Stomach smooth muscle (tissue), 2 donors: ENCODE data around the gene JARID2.

ENCODE experiments used
- H3K27ac ChIP-seq: one replicate; pipeline ENCODE4 v1.7.0; 2013; ENCODE audit warnings: mild to moderate bottlenecking, low read length, inconsistent platforms
- H3K27me3 ChIP-seq, 2 donors: one replicate each; pipeline ENCODE4 v1.7.0; 2013; ENCODE audit warnings: low read length in 2 of 2; ENCODE audit not compliant: insufficient read depth in 2 of 2, control insufficient read depth in 1 of 2
- H3K36me3 ChIP-seq, 2 donors: one replicate each; pipeline ENCODE4 v1.7.0; 2013; ENCODE audit warnings: low read length in 2 of 2; ENCODE audit not compliant: control insufficient read depth in 2 of 2, insufficient read depth in 2 of 2
- H3K4me1 ChIP-seq: one replicate; pipeline ENCODE4 v1.7.0; 2013; ENCODE audit warnings: low read length; ENCODE audit not compliant: control insufficient read depth, insufficient read depth
- H3K4me3 ChIP-seq, 2 donors: one replicate each; pipeline ENCODE4 v1.7.0; 2013; ENCODE audit warnings: low read length in 2 of 2
- H3K9ac ChIP-seq, 2 donors: one replicate each; pipeline ENCODE4 v1.7.0; 2013; ENCODE audit warnings: low read length in 2 of 2, mild to moderate bottlenecking in 1 of 2
- H3K9me3 ChIP-seq, 2 donors: one replicate each; pipeline ENCODE4 v1.7.0; 2013; ENCODE audit warnings: low read length in 2 of 2; ENCODE audit not compliant: control insufficient read depth in 2 of 2
- donor health status: healthy.
- donor health status: Pancreatic carcinoma.

JARID2 gene

GRCh38 chr6:15245361-15246216, at the start of gene JARID2:
Gene JARID2 (plus strand): TSS chr6:15246069. CDS start chr6:15246540, 471 bp downstream.
- no peaks in the 10 kb centered on the region for H3K27me3 ChIP-seq
- peaks cover 16% of the 10 kb centered on the region for H3K4me1 ChIP-seq
- no peaks in the 10 kb centered on the region for H3K36me3 ChIP-seq
- peak within 1 kb of the TSS; percentile 77 to 95 for H3K4me3 ChIP-seq
- H3K9ac ChIP-seq = peak within 1 kb of the TSS; percentile 68 to 70
- H3K9me3 ChIP-seq = no peaks in the 10 kb centered on the region
- H3K27ac ChIP-seq = peak within 1 kb of the TSS; percentile 92

DNA sequence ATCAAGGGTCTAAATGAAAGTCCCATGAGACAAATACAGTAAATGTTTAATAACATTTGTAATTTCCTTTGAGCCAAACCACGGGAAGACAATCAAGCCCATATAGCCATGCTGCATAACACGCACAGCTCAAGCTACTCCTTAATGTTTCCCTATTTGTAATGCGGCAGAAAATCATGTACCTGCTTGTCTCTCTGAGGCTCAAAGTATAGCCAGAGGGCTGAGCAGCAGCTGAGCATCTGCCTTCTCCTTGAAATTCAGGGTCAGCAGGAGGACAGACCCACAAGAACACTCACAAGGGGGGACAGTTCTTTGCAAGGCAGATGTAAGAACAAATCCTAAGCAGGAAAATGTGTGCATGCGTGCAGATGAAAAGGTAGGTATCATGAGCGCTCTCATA, 45.8 kb upstream of the JARID2 start:
- Histone ChIP-seq H3K4me1 (no peaks in the 10 kb centered on the region), H3K9ac (no peak overlapping the region), H3K27ac (no peak overlapping the region), H3K27me3 (no peaks in the 10 kb centered on the region), H3K9me3 (no peaks in the 10 kb centered on the region), H3K4me3 (no peak overlapping the region), H3K36me3 (no peaks in the 10 kb centered on the region)

DNA sequence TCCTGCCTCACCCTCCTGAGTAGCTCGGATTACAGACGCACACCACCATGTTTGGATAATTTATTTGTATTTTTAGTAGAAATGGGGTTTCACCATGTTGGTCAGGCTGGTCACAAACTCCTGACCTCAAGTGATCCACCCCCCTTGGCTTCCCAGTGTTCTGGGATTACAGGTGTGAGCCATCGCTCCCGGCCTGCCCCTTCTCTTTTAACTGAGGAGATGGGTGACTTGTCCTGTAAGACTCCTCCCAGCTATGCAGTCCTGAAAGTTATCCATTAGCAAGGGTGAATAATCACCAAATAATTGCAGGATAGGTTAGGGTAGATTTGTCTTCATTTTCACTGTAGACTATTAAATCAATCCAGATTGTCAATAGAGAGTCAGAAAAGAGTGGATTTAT, 40.5 kb upstream of the JARID2 start:
- no peak overlapping the region for H3K9ac ChIP-seq
- H3K9me3 ChIP-seq = no peaks in the 10 kb centered on the region
- no peak overlapping the region for H3K4me3 ChIP-seq
- no peaks in the 10 kb centered on the region for H3K36me3 ChIP-seq
- no peaks in the 10 kb centered on the region for H3K27me3 ChIP-seq
- H3K27ac ChIP-seq = no peak overlapping the region
- H3K4me1 ChIP-seq = no peaks in the 10 kb centered on the region

GRCh38 chr6:15206887-15207286, 39.0 kb upstream of the JARID2 start:
- Histone ChIP-seq H3K9ac (no peak overlapping the region), H3K27me3 (no peaks in the 10 kb centered on the region), H3K4me1 (no peaks in the 10 kb centered on the region), H3K36me3 (no peaks in the 10 kb centered on the region), H3K27ac (no peak overlapping the region), H3K9me3 (no peaks in the 10 kb centered on the region), H3K4me3 (no peak overlapping the region)

DNA sequence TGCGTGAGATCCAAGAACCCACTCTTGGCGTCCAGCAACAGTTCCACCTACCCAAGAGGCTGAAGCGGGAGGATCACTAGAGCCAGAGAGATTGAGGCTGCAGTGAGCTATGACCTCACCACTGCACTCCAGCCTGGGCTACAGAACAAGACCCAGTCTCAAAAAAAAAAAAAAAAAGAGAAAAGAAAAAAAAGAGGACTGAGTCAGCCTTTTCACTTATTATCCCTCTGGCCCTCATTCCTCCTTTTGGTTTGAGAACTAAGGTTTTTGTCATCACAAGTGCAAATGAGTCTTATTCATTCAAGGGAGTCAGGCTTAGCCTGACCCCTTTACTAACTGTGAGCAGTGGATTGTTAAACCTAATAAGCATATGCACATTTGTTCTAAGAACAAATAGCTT, 37.9 kb upstream of the JARID2 start:
- no peaks in the 10 kb centered on the region for H3K4me1 ChIP-seq
- H3K4me3 ChIP-seq = no peak overlapping the region
- no peak overlapping the region for H3K9ac ChIP-seq
- no peak overlapping the region for H3K27ac ChIP-seq
- H3K27me3 ChIP-seq = no peaks in the 10 kb centered on the region
- H3K36me3 ChIP-seq = no peaks in the 10 kb centered on the region
- H3K9me3 ChIP-seq = no peaks in the 10 kb centered on the region

DNA sequence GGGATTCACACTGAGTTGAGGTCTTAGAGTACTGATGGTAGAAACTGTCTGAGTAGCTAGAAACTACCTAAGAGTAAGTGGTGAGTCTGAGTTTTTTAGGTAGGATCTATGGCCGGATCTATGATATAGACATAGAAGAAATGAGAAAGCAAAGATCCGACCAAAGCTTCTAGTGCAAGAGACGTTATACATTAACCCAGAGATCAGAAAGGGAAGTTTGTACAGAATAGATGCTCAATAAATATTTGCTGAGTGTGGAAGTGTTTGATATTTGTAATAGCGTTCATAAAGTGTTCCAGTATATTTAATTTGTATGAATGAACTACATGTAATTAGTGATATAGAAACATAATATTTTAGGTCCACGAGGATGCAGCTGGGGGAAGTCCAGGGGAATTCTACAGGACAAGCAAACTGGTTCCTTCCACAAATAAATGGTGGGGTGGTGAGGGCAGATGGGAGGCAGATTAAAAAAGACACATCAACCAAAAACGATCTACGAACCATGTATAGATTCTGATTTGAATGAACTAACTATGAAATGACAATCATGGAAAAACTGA, 31.9 kb upstream of the JARID2 start:
- no peak overlapping the region for H3K27ac ChIP-seq

DNA sequence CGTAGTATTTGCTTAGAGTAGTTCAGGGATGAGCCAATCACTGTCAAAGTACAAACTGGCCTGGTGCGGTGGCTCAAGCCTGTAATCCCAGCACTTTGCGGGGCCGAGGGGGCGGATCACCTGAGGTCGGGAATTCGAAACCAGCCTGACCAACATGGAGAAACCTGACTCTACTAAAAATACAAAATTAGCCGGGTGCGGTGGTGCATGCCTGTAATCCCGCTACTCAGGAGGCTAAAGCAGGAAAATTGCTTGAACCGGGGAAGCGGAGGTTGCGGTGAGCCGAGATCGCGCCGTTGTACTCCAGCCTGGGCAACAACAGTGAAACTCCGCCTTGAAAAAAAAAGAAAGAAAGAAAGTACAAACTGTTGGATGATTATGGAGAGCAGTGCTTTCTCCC, 27.5 kb upstream of the JARID2 start:
- no peaks in the 10 kb centered on the region for H3K9me3 ChIP-seq
- H3K27ac ChIP-seq = no peak overlapping the region
- no peak overlapping the region for H3K4me3 ChIP-seq
- H3K4me1 ChIP-seq = no peaks in the 10 kb centered on the region
- no peak overlapping the region for H3K9ac ChIP-seq
- H3K36me3 ChIP-seq = no peaks in the 10 kb centered on the region
- no peaks in the 10 kb centered on the region for H3K27me3 ChIP-seq

More for the DNA sequence above, 31.9 kb upstream of the JARID2 start:
- no peak overlapping the region for H3K4me3 ChIP-seq
- H3K4me1 ChIP-seq = no peaks in the 10 kb centered on the region
- no peaks in the 10 kb centered on the region for H3K27me3 ChIP-seq
- H3K9me3 ChIP-seq = no peaks in the 10 kb centered on the region
- H3K36me3 ChIP-seq = no peaks in the 10 kb centered on the region
- H3K9ac ChIP-seq = no peak overlapping the region

DNA sequence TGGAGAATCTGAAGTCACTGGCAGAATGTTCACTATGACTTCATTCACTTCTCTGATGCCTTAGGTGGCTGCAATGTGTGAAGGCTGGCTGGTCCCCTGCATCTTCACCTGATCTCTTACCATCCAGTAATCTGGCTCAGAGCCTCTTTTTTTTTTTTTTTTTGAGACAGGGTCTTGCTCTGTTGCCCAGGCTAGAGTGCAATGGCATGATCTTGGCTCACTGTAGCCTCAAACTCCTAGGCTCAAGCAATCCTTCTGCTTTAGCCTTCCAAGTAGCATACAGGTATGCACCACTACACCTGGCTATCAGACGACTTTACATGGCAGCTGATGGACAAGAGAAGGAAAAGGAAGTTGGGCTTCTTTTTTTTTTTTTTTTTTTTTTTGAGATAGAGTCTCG, 25.8 kb upstream of the JARID2 start:
- no peak overlapping the region for H3K27ac ChIP-seq
- H3K27me3 ChIP-seq = no peaks in the 10 kb centered on the region
- H3K36me3 ChIP-seq = no peaks in the 10 kb centered on the region
- no peaks in the 10 kb centered on the region for H3K4me1 ChIP-seq
- no peaks in the 10 kb centered on the region for H3K9me3 ChIP-seq
- H3K9ac ChIP-seq = no peak overlapping the region
- H3K4me3 ChIP-seq = no peak overlapping the region

DNA sequence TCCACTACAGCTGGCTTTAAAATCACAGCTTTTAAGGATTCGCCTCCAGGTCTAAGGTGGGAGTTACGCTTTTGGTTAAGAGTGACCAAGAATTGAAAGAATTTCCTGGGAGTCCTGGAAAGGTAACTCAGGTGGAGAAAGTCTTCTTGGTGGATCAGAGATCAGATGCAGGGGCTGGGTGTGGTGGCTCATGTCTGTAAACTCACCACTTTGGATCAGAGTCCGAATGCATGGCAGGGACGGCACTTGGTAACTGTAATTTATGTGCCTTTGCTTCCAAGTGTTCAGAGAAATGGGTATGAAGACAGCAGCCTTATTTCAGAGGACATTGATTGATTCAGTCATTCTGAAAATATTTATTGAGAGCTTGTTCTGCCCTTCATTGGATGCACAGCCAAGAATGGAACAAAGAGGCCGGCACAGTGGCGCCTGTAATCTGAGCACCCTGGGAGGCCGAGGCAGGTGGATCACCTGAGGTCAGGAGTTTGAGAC, 18.0 kb upstream of the JARID2 start:
- Histone ChIP-seq H3K9me3 (no peaks in the 10 kb centered on the region), H3K27me3 (no peaks in the 10 kb centered on the region), H3K4me1 (no peaks in the 10 kb centered on the region), H3K9ac (no peak overlapping the region), H3K4me3 (no peak overlapping the region), H3K36me3 (no peaks in the 10 kb centered on the region), H3K27ac (no peak overlapping the region)

DNA sequence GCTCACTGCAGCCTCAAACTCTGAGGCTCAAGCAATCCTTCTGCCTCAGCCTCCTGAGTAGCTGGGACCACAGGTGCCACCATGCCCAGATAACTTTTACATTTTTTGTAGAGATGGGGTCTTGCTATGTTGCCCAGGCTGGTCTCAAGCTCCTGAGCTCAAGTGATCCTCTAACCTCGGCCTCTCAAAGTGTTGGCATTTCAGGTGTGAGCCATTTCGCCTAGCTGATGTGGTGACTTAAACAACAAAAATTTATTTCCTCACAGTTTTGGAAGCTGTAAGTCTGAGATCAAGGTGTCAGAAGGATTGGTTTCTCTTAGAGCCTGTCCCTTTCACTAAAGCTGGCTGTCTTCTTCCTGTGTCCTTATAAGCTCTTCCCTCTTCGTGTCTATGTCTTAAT, 15.0 kb upstream of the JARID2 start:
- Histone ChIP-seq H3K27ac (no peak overlapping the region), H3K4me3 (no peak overlapping the region), H3K9me3 (no peaks in the 10 kb centered on the region), H3K36me3 (no peaks in the 10 kb centered on the region), H3K9ac (no peak overlapping the region), H3K4me1 (no peaks in the 10 kb centered on the region), H3K27me3 (no peaks in the 10 kb centered on the region)
